ENCODE results near the gene TSPAN5. TPM values are rescaled to one million over a fixed set of nuclear protein-coding genes. Genes with fewer than 3 reads are reported as not detected.

TSPAN5 gene
- total RNA-seq, 5 donors from 2014 or later (not counting 1 experiment from before 2014, with no cell fraction given) = 9.6 to 12.4 (median 10.3) TPM

GRCh38 chr4:98493296-98493695 is 165.1 kb downstream of the TSPAN5 start:
- no peak overlapping the region for H3K4me3 Mint-ChIP-seq
- Histone ChIP-seq H3K4me1 (ENCODE audit: control insufficient read depth in 1 of 2, extremely low read depth in 1 of 2, insufficient read depth in 2 of 2, low read length in 2 of 2) (no peaks in the 10 kb centered on the region), H3K27me3 (replicated peaks in 1 of 2; ENCODE audit: control insufficient read depth in 2 of 2, extremely low read depth in 1 of 2, insufficient read depth in 2 of 2, low read length in 1 of 2) (no peaks in the 10 kb centered on the region), H3K9me3 (no peaks in the 10 kb centered on the region), H3K27ac (ENCODE audit: low read length) (no peak overlapping the region), H3K4me3 (ENCODE audit: control insufficient read depth in 1 of 2, extremely low read depth in 1 of 2, low read length in 1 of 2) (no peak overlapping the region), H3K36me3 (ENCODE audit: control insufficient read depth in 2 of 2, extremely low read depth in 1 of 2, insufficient read depth in 1 of 2, low read length in 1 of 2) (no peaks in the 10 kb centered on the region)
- no peaks in the 10 kb centered on the region for H3K9me3 Mint-ChIP-seq
- DNase-seq = no peak
- peaks cover 7 to 15% (median 13%) of the 10 kb centered on the region in 3 donors for H3K4me1 Mint-ChIP-seq
- no peaks in the 10 kb centered on the region for H3K27me3 Mint-ChIP-seq
- no CpG with 5 or more reads among the region's 4 CpGs for WGBS (ENCODE audit: insufficient coverage)
- ATAC-seq (replicated peaks in 1 of 4) = no peak
- H3K27ac Mint-ChIP-seq = no peak overlapping the region
- POLR2A ChIA-PET = no interaction called here
- peaks cover 32% of the 10 kb centered on the region for H3K36me3 Mint-ChIP-seq
- CTCF ChIA-PET = no interaction called here

GRCh38 chr4:98491899-98492559 is 166.4 kb downstream of the TSPAN5 start:
- Histone ChIP-seq H3K27ac (ENCODE audit: low read length) (no peak overlapping the region), H3K4me3 (ENCODE audit: control insufficient read depth in 1 of 2, extremely low read depth in 1 of 2, low read length in 1 of 2) (no peak overlapping the region), H3K36me3 (ENCODE audit: control insufficient read depth in 2 of 2, extremely low read depth in 1 of 2, insufficient read depth in 1 of 2, low read length in 1 of 2) (no peaks in the 10 kb centered on the region), H3K4me1 (ENCODE audit: control insufficient read depth in 1 of 2, extremely low read depth in 1 of 2, insufficient read depth in 2 of 2, low read length in 2 of 2) (no peaks in the 10 kb centered on the region), H3K9me3 (no peaks in the 10 kb centered on the region), H3K27me3 (replicated peaks in 1 of 2; ENCODE audit: control insufficient read depth in 2 of 2, extremely low read depth in 1 of 2, insufficient read depth in 2 of 2, low read length in 1 of 2) (no peaks in the 10 kb centered on the region)
- Mint-ChIP-seq H3K9me3 (no peaks in the 10 kb centered on the region), H3K27ac (no peak overlapping the region), H3K36me3 (peaks cover 29% of the 10 kb centered on the region), H3K4me3 (no peak overlapping the region), H3K4me1 (peaks cover 14 to 21% (median 20%) of the 10 kb centered on the region in 3 donors), H3K27me3 (no peaks in the 10 kb centered on the region)
- no peak for ATAC-seq (replicated peaks in 1 of 4)
- CTCF ChIA-PET = no interaction called here
- 90% methylated on average over 2 of the region's 7 CpGs for WGBS (ENCODE audit: insufficient coverage)
- POLR2A ChIA-PET = interaction anchor here in 1 of 2 donors (0.6 kb wide), 1 partner anchor 348 kb away, joined by 3 read pairs; no protein-coding TSS in a partner anchor
- no peak for DNase-seq

- ChIA-PET CTCF (interaction anchor here in 1 of 2 donors (0.7 kb wide), 1 partner anchor 566 kb away, joined by 3 read pairs; no protein-coding TSS in a partner anchor), POLR2A (no interaction called here)
- no peaks in the 10 kb centered on the region for H3K36me3 ChIP-seq (ENCODE audit: control insufficient read depth in 2 of 2, extremely low read depth in 1 of 2, insufficient read depth in 1 of 2, low read length in 1 of 2)
- peaks cover 28% of the 10 kb centered on the region for H3K36me3 Mint-ChIP-seq
- H3K27me3 Mint-ChIP-seq = no peaks in the 10 kb centered on the region
- no peaks in the 10 kb centered on the region for H3K27me3 ChIP-seq (replicated peaks in 1 of 2; ENCODE audit: control insufficient read depth in 2 of 2, extremely low read depth in 1 of 2, insufficient read depth in 2 of 2, low read length in 1 of 2)
- H3K4me1 Mint-ChIP-seq = peaks cover 27 to 34% (median 34%) of the 10 kb centered on the region in 3 donors
- no peak for ATAC-seq (replicated peaks in 1 of 4)
- no peak overlapping the region for H3K4me3 ChIP-seq (ENCODE audit: control insufficient read depth in 1 of 2, extremely low read depth in 1 of 2, low read length in 1 of 2)
- H3K9me3 ChIP-seq = no peaks in the 10 kb centered on the region
- no CpG with 5 or more reads among the region's 3 CpGs for WGBS (ENCODE audit: insufficient coverage)
- no peaks in the 10 kb centered on the region for H3K4me1 ChIP-seq (ENCODE audit: control insufficient read depth in 1 of 2, extremely low read depth in 1 of 2, insufficient read depth in 2 of 2, low read length in 2 of 2)
- no peaks in the 10 kb centered on the region for H3K9me3 Mint-ChIP-seq
- no peak overlapping the region for H3K27ac Mint-ChIP-seq
- no peak overlapping the region for H3K4me3 Mint-ChIP-seq
- no peak overlapping the region for H3K27ac ChIP-seq (ENCODE audit: low read length)
- no peak for DNase-seq
Observed at GRCh38 chr4:98490251-98490650, 168.2 kb downstream of the TSPAN5 start.

GRCh38 chr4:98485816-98486345 is 172.5 kb downstream of the TSPAN5 start:
- POLR2A ChIA-PET = no interaction called here
- Histone ChIP-seq H3K4me1 (ENCODE audit: control insufficient read depth in 1 of 2, extremely low read depth in 1 of 2, insufficient read depth in 2 of 2, low read length in 2 of 2) (peaks cover 0 to 9% of the 10 kb centered on the region in 2 experiments), H3K27ac (ENCODE audit: low read length) (no peak overlapping the region), H3K36me3 (ENCODE audit: control insufficient read depth in 2 of 2, extremely low read depth in 1 of 2, insufficient read depth in 1 of 2, low read length in 1 of 2) (peaks cover 0 to 3% of the 10 kb centered on the region in 2 donors), H3K9me3 (no peaks in the 10 kb centered on the region), H3K4me3 (ENCODE audit: control insufficient read depth in 1 of 2, extremely low read depth in 1 of 2, low read length in 1 of 2) (no peak overlapping the region), H3K27me3 (replicated peaks in 1 of 2; ENCODE audit: control insufficient read depth in 2 of 2, extremely low read depth in 1 of 2, insufficient read depth in 2 of 2, low read length in 1 of 2) (no peaks in the 10 kb centered on the region)
- ATAC-seq (replicated peaks in 1 of 4) (no peak), DNase-seq (no peak)
- peaks cover 39% of the 10 kb centered on the region for H3K36me3 Mint-ChIP-seq
- H3K4me3 Mint-ChIP-seq = no peak overlapping the region
- H3K9me3 Mint-ChIP-seq = no peaks in the 10 kb centered on the region
- H3K27me3 Mint-ChIP-seq = no peaks in the 10 kb centered on the region
- H3K27ac Mint-ChIP-seq = peak overlapping the region in 1 of 2 donors; percentile 2
- H3K4me1 Mint-ChIP-seq = peaks cover 52 to 55% (median 53%) of the 10 kb centered on the region in 3 donors
- WGBS (ENCODE audit: insufficient coverage) = 27% methylated on average over 5 of the region's 7 CpGs
- CTCF ChIA-PET = interaction anchor here (0.7 to 0.8 kb wide), 2 partner anchors 18 to 624 kb away, joined by 3 to 4 read pairs; no protein-coding TSS in a partner anchor

GRCh38 chr4:98484031-98484430 is 174.4 kb downstream of the TSPAN5 start:
- Mint-ChIP-seq H3K4me3 (no peak overlapping the region), H3K36me3 (peaks cover 37% of the 10 kb centered on the region), H3K4me1 (peaks cover 52% of the 10 kb centered on the region in 3 donors), H3K27ac (peak overlapping the region in 1 of 2 donors; percentile 41), H3K27me3 (no peaks in the 10 kb centered on the region), H3K9me3 (no peaks in the 10 kb centered on the region)
- DNase-seq (no peak), ATAC-seq (replicated peaks in 1 of 4) (no peak)
- Histone ChIP-seq H3K4me1 (ENCODE audit: control insufficient read depth in 1 of 2, extremely low read depth in 1 of 2, insufficient read depth in 2 of 2, low read length in 2 of 2) (peaks cover 0 to 9% of the 10 kb centered on the region in 2 experiments), H3K36me3 (ENCODE audit: control insufficient read depth in 2 of 2, extremely low read depth in 1 of 2, insufficient read depth in 1 of 2, low read length in 1 of 2) (peaks cover 0 to 3% of the 10 kb centered on the region in 2 donors), H3K4me3 (ENCODE audit: control insufficient read depth in 1 of 2, extremely low read depth in 1 of 2, low read length in 1 of 2) (no peak overlapping the region), H3K9me3 (no peaks in the 10 kb centered on the region), H3K27me3 (replicated peaks in 1 of 2; ENCODE audit: control insufficient read depth in 2 of 2, extremely low read depth in 1 of 2, insufficient read depth in 2 of 2, low read length in 1 of 2) (no peaks in the 10 kb centered on the region), H3K27ac (ENCODE audit: low read length) (no peak overlapping the region)
- WGBS (ENCODE audit: insufficient coverage) = 60% methylated on average over 1 of the region's 3 CpGs
- CTCF ChIA-PET = interaction anchor here in 1 of 2 donors (0.6 kb wide), 1 partner anchor 461 kb away, joined by 7 read pairs; no protein-coding TSS in a partner anchor
- POLR2A ChIA-PET = no interaction called here

GRCh38 chr4:98482847-98483806 is 175.3 kb downstream of the TSPAN5 start:
- Mint-ChIP-seq H3K27ac (peak overlapping the region; percentile 50 to 60), H3K36me3 (peaks cover 41% of the 10 kb centered on the region), H3K4me3 (no peak overlapping the region), H3K27me3 (no peaks in the 10 kb centered on the region), H3K4me1 (peaks cover 43 to 46% (median 45%) of the 10 kb centered on the region in 3 donors), H3K9me3 (no peaks in the 10 kb centered on the region)
- H3K27me3 ChIP-seq (replicated peaks in 1 of 2; ENCODE audit: control insufficient read depth in 2 of 2, extremely low read depth in 1 of 2, insufficient read depth in 2 of 2, low read length in 1 of 2) = no peaks in the 10 kb centered on the region
- ChIA-PET CTCF (no interaction called here), POLR2A (no interaction called here)
- WGBS (ENCODE audit: insufficient coverage) = 26% methylated on average over 4 of the region's 10 CpGs
- peaks cover 0 to 3% of the 10 kb centered on the region in 2 donors for H3K36me3 ChIP-seq (ENCODE audit: control insufficient read depth in 2 of 2, extremely low read depth in 1 of 2, insufficient read depth in 1 of 2, low read length in 1 of 2)
- ATAC-seq (replicated peaks in 1 of 4) = peak in 1 of 4 experiments; percentile 32
- no peak overlapping the region for H3K27ac ChIP-seq (ENCODE audit: low read length)
- no peaks in the 10 kb centered on the region for H3K9me3 ChIP-seq
- no peak for DNase-seq
- H3K4me1 ChIP-seq (ENCODE audit: control insufficient read depth in 1 of 2, extremely low read depth in 1 of 2, insufficient read depth in 2 of 2, low read length in 2 of 2) = peaks cover 0 to 9% of the 10 kb centered on the region in 2 experiments
- H3K4me3 ChIP-seq (ENCODE audit: control insufficient read depth in 1 of 2, extremely low read depth in 1 of 2, low read length in 1 of 2) = no peak overlapping the region

Measured in T-cell (primary cell).